ENCODE data around the gene COX5B. TPM values are rescaled to one million over a fixed set of nuclear protein-coding genes. Genes with fewer than 3 reads are reported as not detected.

Gene COX5B
- total RNA-seq, 1 donor from 2014 or later, result 251 TPM

GRCh38 chr2:97695744-97696143, 49.9 kb downstream of the COX5B start:
- Histone ChIP-seq H3K27me3 (no peaks in the 10 kb centered on the region), H3K4me3 (no peak overlapping the region), H3K9me3 (no peaks in the 10 kb centered on the region), H3K27ac (no peak overlapping the region), H3K36me3 (no peaks in the 10 kb centered on the region), H3K4me1 (peaks cover 0 to 2% of the 10 kb centered on the region in 2 donors)
- no peak for TF ChIP-seq CTCF (IDR thresholded peaks at IDR 0.05)
- intact Hi-C loops (cut with DNase I), result loop anchor here (2.0 to 10.0 kb wide), 3 partner anchors 31 to 689 kb away; partner anchors contain the start of genes ACTR1B and COX5B
- DNase-seq (ENCODE audit: low spot score in 2 of 2), result no peak

GRCh38 chr2:97697252-97698235, 51.7 kb downstream of the COX5B start:
- intact Hi-C loops (cut with DNase I), result loop anchor here (1.0 to 10.0 kb wide), 4 partner anchors 33 to 687 kb away; partner anchors contain the start of genes ACTR1B and COX5B
- no peaks in the 10 kb centered on the region for H3K36me3 ChIP-seq
- no peaks in the 10 kb centered on the region for H3K9me3 ChIP-seq
- no peak overlapping the region for H3K27ac ChIP-seq
- peak; percentile 82 to 92 (median 91) for TF ChIP-seq CTCF (IDR thresholded peaks at IDR 0.05)
- DNase-seq (ENCODE audit: low spot score in 2 of 2), result peak; percentile 28 to 95
- H3K4me1 ChIP-seq, result peaks cover 0 to 2% of the 10 kb centered on the region in 2 donors
- no peaks in the 10 kb centered on the region for H3K27me3 ChIP-seq
- no peak overlapping the region for H3K4me3 ChIP-seq

Other genes starting within 250 kb of the COX5B start
- 19.4 TPM for gene ANKRD36B, start 56.2 kb upstream of the COX5B start, total RNA-seq
- 125 TPM for gene ACTR1B, start 18.0 kb downstream of the COX5B start, total RNA-seq
- 4.6 TPM for gene C2orf92, start 23.7 kb downstream of the COX5B start, total RNA-seq
- 2.7 TPM for gene ZAP70, start 67.5 kb downstream of the COX5B start, total RNA-seq